Tibial artery (tissue), 4 donors: ENCODE data around the gene SWI5.

Experiments
- DNase-seq, 2 donors: peaks; one replicate each; pipeline ENCODE4 v3.0.0-alpha.2; 2019
- H3K27ac ChIP-seq, 2 donors: fragments of 200-600 bp; sonication (generic) in 1 of 2; 1 replicate in 1 of 2; 2 replicates in 1 of 2; pipeline ENCODE4 v1.5.1; 2018 to 2019; ENCODE audit warnings: mild to moderate bottlenecking in 1 of 2
- H3K27me3 ChIP-seq, 2 donors: fragments of 200-600 bp; sonication (generic) in 1 of 2; one replicate each; pipeline versions ENCODE4 v1.5.1 to v1.6.0; 2016 to 2019
- H3K36me3 ChIP-seq, 3 donors: fragments of 200-600 bp; sonication (generic) in 2 of 3; one replicate each; pipeline ENCODE4 v1.5.1; 2016 to 2019; ENCODE audit warnings: mild to moderate bottlenecking in 2 of 3
- H3K4me1 ChIP-seq, 4 donors: fragments of 200-600 bp; sonication (generic) in 2 of 4; 1 replicate in 3 of 4; 2 replicates in 1 of 4; pipeline ENCODE4 v1.5.1; 2016 to 2019
- H3K4me3 ChIP-seq, 2 donors: fragments of 200-600 bp; sonication (generic) in 1 of 2; 1 replicate in 1 of 2; 2 replicates in 1 of 2; pipeline ENCODE4 v1.5.1; 2018 to 2019; ENCODE audit warnings: mild to moderate bottlenecking in 2 of 2
- H3K9me3 ChIP-seq, 3 donors: fragments of 200-600 bp; sonication (generic) in 1 of 3; one replicate each; pipeline ENCODE4 v1.5.1; 2016 to 2019
- intact Hi-C: fragments of 100-400 bp; cut with DNase I; formaldehyde crosslinking; loops from one replicate; pipeline ENCODE4 v1.15.0; 2023; ENCODE audit warnings: low total_unique reads
- TF ChIP-seq, protein P1 (sequence below), 2 experiments: fragments of 200-600 bp in 1 of 2; fragments of 450-650 bp in 1 of 2; IDR thresholded peaks; one replicate each; pipeline ENCODE4 v1.5.1; 2017 to 2019; ENCODE audit warnings: antibody characterized with exemption in 2 of 2, mild to moderate bottlenecking in 1 of 2, moderate library complexity in 1 of 2

SWI5 gene

DNA sequence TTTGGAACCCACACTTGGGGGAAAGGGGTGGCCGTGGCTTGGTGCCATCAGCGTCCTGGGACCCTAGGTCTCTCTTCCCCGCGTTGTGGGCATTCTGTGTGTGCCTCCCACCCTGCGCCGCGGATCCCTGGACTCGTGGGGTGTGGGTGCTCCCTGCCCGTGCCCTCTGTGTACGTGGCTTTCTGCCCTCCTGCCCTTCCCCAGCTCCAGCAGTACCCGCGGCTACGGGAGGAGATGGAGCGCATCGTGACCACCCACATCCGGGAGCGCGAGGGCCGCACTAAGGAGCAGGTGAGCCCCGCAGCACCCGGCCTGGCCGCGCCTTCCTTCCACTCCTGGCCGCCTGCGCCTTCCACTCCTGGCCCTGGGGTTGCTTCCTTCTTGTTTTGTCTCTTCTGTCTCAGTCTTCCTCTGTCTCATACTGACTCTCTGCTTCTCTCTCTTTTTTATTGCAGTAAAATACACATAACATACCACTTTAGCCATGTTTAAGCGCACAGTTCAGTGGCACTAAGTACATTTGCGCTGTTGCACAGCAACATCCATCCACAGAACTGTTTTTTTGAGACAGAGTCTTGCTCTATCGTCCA, 42.2 kb upstream of the SWI5 start:
- H3K9me3 ChIP-seq: no peaks in the 10 kb centered on the region
- no peak for DNase-seq
- intact Hi-C loops: no loop called here

DNA sequence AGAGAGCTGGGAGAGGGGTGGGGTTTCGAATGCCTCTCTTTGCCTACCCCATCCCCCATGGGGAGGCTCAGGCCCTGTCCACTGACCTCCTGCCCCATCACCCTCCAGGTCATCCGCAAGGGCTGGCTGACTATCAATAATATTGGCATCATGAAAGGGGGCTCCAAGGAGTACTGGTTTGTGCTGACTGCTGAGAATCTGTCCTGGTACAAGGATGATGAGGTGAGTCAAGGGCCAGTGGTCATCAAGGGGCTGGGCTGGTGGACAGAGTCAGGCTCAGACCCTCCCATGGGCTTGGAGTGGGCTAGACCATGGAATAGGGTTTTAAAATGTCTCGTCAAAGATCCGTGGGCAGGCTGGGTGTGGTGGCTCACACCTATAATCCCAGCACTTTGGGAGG, 34.0 kb upstream of the SWI5 start:
- TF ChIP-seq, protein P1, sequence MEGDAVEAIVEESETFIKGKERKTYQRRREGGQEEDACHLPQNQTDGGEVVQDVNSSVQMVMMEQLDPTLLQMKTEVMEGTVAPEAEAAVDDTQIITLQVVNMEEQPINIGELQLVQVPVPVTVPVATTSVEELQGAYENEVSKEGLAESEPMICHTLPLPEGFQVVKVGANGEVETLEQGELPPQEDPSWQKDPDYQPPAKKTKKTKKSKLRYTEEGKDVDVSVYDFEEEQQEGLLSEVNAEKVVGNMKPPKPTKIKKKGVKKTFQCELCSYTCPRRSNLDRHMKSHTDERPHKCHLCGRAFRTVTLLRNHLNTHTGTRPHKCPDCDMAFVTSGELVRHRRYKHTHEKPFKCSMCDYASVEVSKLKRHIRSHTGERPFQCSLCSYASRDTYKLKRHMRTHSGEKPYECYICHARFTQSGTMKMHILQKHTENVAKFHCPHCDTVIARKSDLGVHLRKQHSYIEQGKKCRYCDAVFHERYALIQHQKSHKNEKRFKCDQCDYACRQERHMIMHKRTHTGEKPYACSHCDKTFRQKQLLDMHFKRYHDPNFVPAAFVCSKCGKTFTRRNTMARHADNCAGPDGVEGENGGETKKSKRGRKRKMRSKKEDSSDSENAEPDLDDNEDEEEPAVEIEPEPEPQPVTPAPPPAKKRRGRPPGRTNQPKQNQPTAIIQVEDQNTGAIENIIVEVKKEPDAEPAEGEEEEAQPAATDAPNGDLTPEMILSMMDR (IDR thresholded peaks at IDR 0.05): no peak
- DNase-seq: no peak
- peaks cover 0 to 20% (median 5%) of the 10 kb centered on the region in 4 donors for H3K4me1 ChIP-seq
- no peak overlapping the region for H3K27ac ChIP-seq
- intact Hi-C loops: no loop called here
- no peak overlapping the region for H3K4me3 ChIP-seq
- peaks cover 0 to 31% of the 10 kb centered on the region in 2 donors for H3K27me3 ChIP-seq
- H3K36me3 ChIP-seq: peaks cover 0 to 7% (median 0%) of the 10 kb centered on the region in 3 donors
- H3K9me3 ChIP-seq: no peaks in the 10 kb centered on the region

More for the DNA sequence above, 42.2 kb upstream of the SWI5 start:
- H3K27me3 ChIP-seq: no peaks in the 10 kb centered on the region
- TF ChIP-seq, protein P1 (IDR thresholded peaks at IDR 0.05): no peak
- H3K4me1 ChIP-seq: no peaks in the 10 kb centered on the region
- H3K36me3 ChIP-seq: no peaks in the 10 kb centered on the region
- H3K4me3 ChIP-seq: no peak overlapping the region
- H3K27ac ChIP-seq: no peak overlapping the region

DNA sequence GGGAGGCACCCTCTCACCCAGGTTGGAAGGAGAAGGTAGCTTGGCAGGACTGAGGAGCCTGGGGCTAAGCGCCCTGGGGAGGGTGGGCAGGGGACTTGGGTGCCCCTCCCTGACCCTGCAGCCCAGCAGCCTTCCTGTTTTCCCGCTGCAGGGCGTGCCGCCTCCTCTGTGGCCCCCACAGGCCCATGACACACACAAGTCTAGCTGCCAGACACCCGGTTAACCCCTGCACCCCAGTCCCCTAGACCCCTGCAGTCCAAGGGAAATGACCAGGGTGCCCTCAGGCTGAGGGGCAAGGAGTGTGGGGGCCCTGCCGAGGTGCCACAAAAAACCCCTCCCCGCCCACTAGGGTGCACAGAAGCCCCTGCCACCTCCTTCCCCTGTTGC, 33.3 kb upstream of the SWI5 start:
- H3K27ac ChIP-seq: peak overlapping the region in 1 of 2 donors; percentile 46
- intact Hi-C loops: no loop called here
- no peaks in the 10 kb centered on the region for H3K9me3 ChIP-seq
- peak; percentile 56 to 68 for DNase-seq
- no peak overlapping the region for H3K4me3 ChIP-seq
- peaks cover 0 to 20% (median 5%) of the 10 kb centered on the region in 4 donors for H3K4me1 ChIP-seq
- TF ChIP-seq, protein P1 (IDR thresholded peaks at IDR 0.05): no peak
- peaks cover 0 to 31% of the 10 kb centered on the region in 2 donors for H3K27me3 ChIP-seq
- peaks cover 0 to 7% (median 0%) of the 10 kb centered on the region in 3 donors for H3K36me3 ChIP-seq

DNA sequence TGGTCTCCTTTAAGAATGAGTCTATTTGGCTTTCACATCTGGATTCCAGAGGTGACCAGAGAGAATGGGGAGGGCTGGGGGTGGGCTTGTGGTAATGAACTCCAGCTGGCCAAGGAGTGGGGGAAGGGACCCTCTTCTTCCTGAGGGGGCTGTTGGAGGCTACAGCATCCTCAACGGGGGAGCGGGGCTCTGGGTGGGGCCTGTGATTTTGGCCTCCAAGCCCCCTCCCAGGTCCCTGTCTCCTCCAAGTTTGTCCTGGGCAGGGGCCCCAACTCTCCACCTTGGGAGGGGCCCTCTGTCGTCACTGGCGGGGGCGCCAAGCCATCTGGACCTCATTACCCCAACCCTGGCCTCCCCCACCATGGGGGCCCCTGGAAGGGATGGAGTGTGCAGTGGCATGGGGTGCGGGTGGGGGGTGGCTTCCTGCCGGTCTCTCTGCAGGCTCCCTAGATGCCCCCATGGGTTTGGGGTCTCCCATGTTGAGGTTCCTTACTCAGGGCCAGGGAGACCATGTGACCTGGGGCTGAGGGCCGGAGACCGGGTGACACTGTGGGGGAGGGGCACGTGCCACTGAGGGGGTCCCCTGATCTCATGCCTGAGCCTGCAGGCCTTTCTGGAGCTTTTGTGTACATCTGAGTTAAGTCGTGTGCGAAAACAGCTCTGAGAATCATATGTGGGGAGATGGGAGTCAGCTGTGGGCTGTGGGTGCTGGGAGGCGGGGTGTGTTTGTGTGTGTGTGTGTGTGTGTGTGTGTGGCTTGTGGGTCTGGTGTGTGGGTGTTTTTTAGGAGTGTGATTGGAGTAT, 32.7 kb upstream of the SWI5 start:
- Histone ChIP-seq H3K4me3 (no peak overlapping the region), H3K36me3 (peaks cover 0 to 7% (median 0%) of the 10 kb centered on the region in 3 donors), H3K4me1 (peaks cover 0 to 20% (median 5%) of the 10 kb centered on the region in 4 donors), H3K9me3 (no peaks in the 10 kb centered on the region), H3K27ac (peak overlapping the region in 1 of 2 donors; percentile 46), H3K27me3 (peaks cover 0 to 31% of the 10 kb centered on the region in 2 donors)
- DNase-seq: peak; percentile 36 to 63
- TF ChIP-seq, protein P1 (IDR thresholded peaks at IDR 0.05): no peak
- intact Hi-C loops: no loop called here

DNA sequence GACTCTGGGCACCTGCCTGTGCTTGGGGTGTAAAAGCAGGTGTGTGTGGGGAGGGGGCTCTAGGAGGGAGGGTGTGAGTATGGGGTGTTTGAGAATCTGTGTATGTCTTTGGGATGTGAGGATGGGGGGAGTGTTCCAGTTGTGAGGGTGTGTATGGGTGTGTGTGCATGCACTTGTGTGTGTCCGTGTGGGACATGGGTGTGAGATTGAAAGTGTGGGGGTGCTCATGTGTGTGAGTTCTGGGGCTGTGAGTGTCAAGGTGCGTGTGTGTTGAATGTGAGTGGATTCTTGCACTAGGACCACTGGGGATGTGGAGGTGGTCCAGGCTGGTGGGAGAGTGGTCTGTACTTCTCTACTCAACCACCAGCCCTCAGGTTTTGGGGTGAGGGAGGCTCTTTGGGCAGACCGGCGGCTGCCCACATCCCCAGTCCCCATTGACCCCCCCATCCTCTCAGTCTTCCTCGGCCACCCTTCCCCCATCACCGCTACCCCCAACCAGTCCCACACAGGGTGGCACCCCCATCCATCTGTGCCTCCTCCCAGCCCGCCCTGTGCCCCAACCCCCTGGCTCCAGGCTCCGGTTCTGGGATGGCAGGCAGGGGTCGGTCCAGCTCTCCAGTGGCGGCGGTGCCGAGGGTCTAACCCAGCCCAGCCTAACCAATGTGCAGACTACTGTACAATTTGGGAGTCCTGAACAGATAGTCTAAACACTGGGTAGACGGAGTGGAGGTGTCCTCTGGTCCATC, 31.8 kb upstream of the SWI5 start:
- intact Hi-C loops: no loop called here
- Histone ChIP-seq H3K27ac (peak overlapping the region; percentile 34 to 63), H3K9me3 (no peaks in the 10 kb centered on the region), H3K4me3 (peak overlapping the region; percentile 27 to 33), H3K27me3 (peaks cover 0 to 31% of the 10 kb centered on the region in 2 donors), H3K4me1 (peaks cover 0 to 20% (median 5%) of the 10 kb centered on the region in 4 donors), H3K36me3 (peaks cover 0 to 6% (median 0%) of the 10 kb centered on the region in 3 donors)
- no peak for DNase-seq
- TF ChIP-seq, protein P1 (IDR thresholded peaks at IDR 0.05): no peak
